GM12801 (cell line): ENCODE data around the gene FLT1.

Source experiments
- CTCF ChIP-seq: IDR thresholded peaks from one replicate; pipeline ENCODE4 v1.5.1; 2011; ENCODE audit warnings: control low read depth; ENCODE audit not compliant: insufficient read length; ENCODE audit errors: extremely low read depth

FLT1 gene

DNA sequence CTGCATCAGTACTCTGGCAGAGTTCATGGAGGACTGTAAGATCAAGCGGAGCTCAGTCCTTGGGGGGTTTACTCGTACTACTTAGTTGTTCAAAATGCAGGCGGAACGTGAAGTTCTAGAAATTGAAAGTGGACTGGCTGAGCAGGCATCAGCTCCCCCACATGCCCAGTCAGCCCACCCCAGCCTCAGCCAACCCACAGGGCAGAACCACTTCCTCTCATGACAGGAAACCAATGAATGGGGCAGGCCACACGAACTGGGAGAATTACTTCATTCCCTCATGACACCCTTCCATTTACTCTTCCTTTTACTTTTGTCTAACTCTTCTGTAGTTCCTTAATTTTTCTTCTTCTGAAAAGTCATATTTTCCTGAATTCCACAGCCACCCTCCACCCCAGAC lies 71.9 kb downstream of the FLT1 start:
- no peak for TF ChIP-seq CTCF

DNA sequence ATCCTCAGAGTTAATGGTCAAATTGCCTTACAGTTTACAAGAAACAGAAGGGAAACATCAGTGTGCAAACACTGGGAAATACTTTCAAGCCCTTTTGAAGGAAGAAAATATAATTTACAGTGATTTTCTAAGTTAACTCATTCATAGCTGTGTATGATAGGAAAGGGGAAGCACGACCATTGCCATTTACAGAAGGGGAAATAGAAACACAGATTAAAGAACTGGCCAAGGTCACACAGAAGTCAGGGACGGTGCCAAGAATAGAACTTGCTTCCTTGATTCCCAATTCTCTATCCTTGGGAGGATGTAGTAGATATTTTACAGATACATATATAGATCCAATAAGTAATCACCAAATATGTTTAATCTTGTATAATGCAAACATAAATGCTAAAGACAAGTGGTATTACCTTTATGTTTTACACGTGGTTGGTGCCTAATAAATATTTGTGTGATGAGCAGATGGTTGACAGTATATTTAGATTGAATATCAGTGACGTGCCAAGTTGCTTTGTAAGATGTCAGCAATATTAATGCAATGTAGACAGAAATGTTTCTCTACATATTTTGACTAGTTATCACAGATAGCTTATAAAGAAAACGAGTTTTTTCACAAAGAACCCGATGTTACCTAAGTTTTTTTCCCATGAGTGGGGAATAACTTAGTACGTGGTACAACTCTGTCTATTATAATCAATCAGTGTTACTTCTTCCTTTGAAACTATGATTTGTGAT lies 73.1 kb downstream of the FLT1 start:
- TF ChIP-seq CTCF = no peak

- no peak for TF ChIP-seq CTCF
Measured at GRCh38 chr13:28420704-28421103, 74.2 kb downstream of the FLT1 start.

- TF ChIP-seq CTCF = no peak
Measured at GRCh38 chr13:28415994-28416421, 78.9 kb downstream of the FLT1 start.

GRCh38 chr13:28413999-28414398 lies 80.9 kb downstream of the FLT1 start:
- TF ChIP-seq CTCF = no peak

- TF ChIP-seq CTCF = no peak
Measured at GRCh38 chr13:28412981-28413380, 81.9 kb downstream of the FLT1 start.

DNA sequence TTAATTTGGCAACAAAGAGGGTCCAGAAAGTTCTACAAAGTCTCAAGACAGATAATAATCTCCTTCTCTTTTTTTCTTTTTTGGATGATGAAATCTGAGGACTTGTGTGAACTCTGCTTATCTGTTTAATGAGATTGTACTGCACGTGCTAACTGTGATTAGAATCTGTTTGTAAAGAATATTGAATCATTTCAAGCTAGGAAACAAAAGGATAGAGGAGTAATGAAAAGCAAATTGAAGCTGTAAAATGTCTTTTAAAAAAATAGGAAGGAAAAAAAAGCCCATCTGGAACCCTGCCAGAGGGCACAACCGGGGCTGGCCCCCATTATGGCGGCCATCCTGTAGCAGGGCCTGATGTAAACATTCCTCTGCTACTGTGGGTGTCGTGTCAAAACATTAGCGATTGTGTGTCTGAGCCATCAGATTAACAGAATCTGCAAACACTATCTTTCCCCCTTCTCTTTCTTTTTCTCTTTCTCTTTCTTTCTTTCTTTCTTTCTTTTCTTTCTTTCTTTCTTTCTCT lies 83.0 kb downstream of the FLT1 start:
- TF ChIP-seq CTCF = no peak
